CD8-positive, alpha-beta memory T cell (primary cell): ENCODE data around the gene CPSF4L. TPM values are rescaled to one million over a fixed set of nuclear protein-coding genes. Genes with fewer than 3 reads are reported as not detected.
"Not testable (repeated sequence)": the region's sequence is repeated elsewhere in the genome, so short reads cannot be mapped to it uniquely, and the experiment has no call there.

Experiments used
- CTCF ChIA-PET: fragments of 350-600 bp; sonication (Branson Sonifier 250); formaldehyde crosslinking; loops from one replicate; lab custom pipeline; 2021; ENCODE audit warnings: antibody characterized with exemption; lab: Charles Lee
- POLR2A ChIA-PET: fragments of 350-600 bp; sonication (Branson Sonifier 250); formaldehyde crosslinking; loops from one replicate; lab custom pipeline; 2021; ENCODE audit warnings: antibody characterized with exemption; lab: Charles Lee
- DNase-seq, 5 donors: peaks; one replicate each; pipeline versions ENCODE4 v3.0.0 to v3.0.0-alpha.2; 2020 to 2022; ENCODE audit warnings: mixed read lengths in 1 of 5
- H3K27ac ChIP-seq: one replicate; pipeline ENCODE4 v1.7.0; 2013; ENCODE audit warnings: low read depth, mild to moderate bottlenecking, low read length, moderate library complexity
- H3K27me3 ChIP-seq: 2 replicates; pipeline ENCODE4 v1.7.0; 2013; ENCODE audit warnings: low read length, mild to moderate bottlenecking; ENCODE audit not compliant: insufficient read depth, poor library complexity, severe bottlenecking
- H3K36me3 ChIP-seq: 2 replicates; pipeline ENCODE4 v1.7.0; 2013; ENCODE audit warnings: mild to moderate bottlenecking, low read length, moderate library complexity; ENCODE audit not compliant: insufficient read depth
- H3K4me1 ChIP-seq: 2 replicates; pipeline ENCODE4 v1.7.0; 2013; ENCODE audit warnings: mild to moderate bottlenecking, low read length, moderate library complexity; ENCODE audit not compliant: insufficient read depth
- H3K4me3 ChIP-seq: 2 replicates; pipeline ENCODE4 v1.7.0; 2013; ENCODE audit warnings: mild to moderate bottlenecking, low read length
- H3K9me3 ChIP-seq: 2 replicates; pipeline ENCODE4 v1.7.0; 2013; ENCODE audit warnings: mild to moderate bottlenecking, low read length
- H3K27ac Mint-ChIP-seq, 8 donors: one replicate each; pipeline ENCODE4 v1.8.0; 2020 to 2021; ENCODE audit warnings: mixed read lengths in 8 of 8, mild to moderate bottlenecking in 6 of 8, inconsistent platforms in 3 of 8, moderate library complexity in 3 of 8
- H3K27me3 Mint-ChIP-seq, 2 donors: one replicate each; pipeline ENCODE4 v1.8.0; 2020 to 2021; ENCODE audit warnings: mixed read lengths in 2 of 2, mild to moderate bottlenecking in 1 of 2, moderate library complexity in 1 of 2
- H3K36me3 Mint-ChIP-seq, 3 donors: one replicate each; pipeline ENCODE4 v1.8.0; 2020 to 2021; ENCODE audit warnings: mixed read lengths in 3 of 3, inconsistent platforms in 1 of 3, mild to moderate bottlenecking in 1 of 3
- H3K4me1 Mint-ChIP-seq, 3 donors: one replicate each; pipeline ENCODE4 v1.8.0; 2020 to 2021; ENCODE audit warnings: mixed read lengths in 3 of 3, inconsistent platforms in 1 of 3, mild to moderate bottlenecking in 1 of 3
- H3K4me3 Mint-ChIP-seq, 7 donors: one replicate each; pipeline ENCODE4 v1.8.0; 2020 to 2021; ENCODE audit warnings: mixed read lengths in 7 of 7, mild to moderate bottlenecking in 6 of 7, moderate library complexity in 4 of 7, inconsistent platforms in 2 of 7
- H3K9me3 Mint-ChIP-seq, 5 donors: one replicate each; pipeline ENCODE4 v1.8.0; 2020 to 2022; ENCODE audit warnings: mixed read lengths in 5 of 5, mild to moderate bottlenecking in 3 of 5, moderate library complexity in 2 of 5, inconsistent platforms in 1 of 5
- polyA plus RNA-seq: library from polyadenylated mRNA; unstranded; fragments of 300-500 nt; fragmentation: Illumina TruSeq; gene quantifications from one replicate; pipeline ENCODE4 v1.2.3, GENCODE V29; 2021
- total RNA-seq, 2 experiments: library from RNA; stranded (reverse); gene quantifications; one replicate each; pipeline ENCODE4 v1.2.3, GENCODE V29; 2021

CPSF4L gene, protein sequence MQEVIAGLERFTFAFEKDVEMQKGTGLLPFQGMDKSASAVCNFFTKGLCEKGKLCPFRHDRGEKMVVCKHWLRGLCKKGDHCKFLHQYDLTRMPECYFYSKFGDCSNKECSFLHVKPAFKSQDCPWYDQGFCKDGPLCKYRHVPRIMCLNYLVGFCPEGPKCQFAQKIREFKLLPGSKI
- total RNA-seq = not detected
- not detected for polyA plus RNA-seq

GRCh38 chr17:73261617-73261951, at the start of gene CPSF4L:
TSS of gene CPSF4L (minus strand) at chr17:73261880. CDS start at chr17:73261818, 62 bp downstream.
- CTCF ChIA-PET = interaction anchor here (3.9 kb wide), 1 partner anchor 108 kb away, joined by 17 read pairs; no protein-coding TSS in a partner anchor
- Histone ChIP-seq H3K27ac (no peak within 1 kb of the TSS), H3K27me3 (no peaks in the 10 kb centered on the region), H3K4me1 (no peaks in the 10 kb centered on the region), H3K4me3 (no peak within 1 kb of the TSS), H3K9me3 (no peaks in the 10 kb centered on the region), H3K36me3 (no peaks in the 10 kb centered on the region)
- no peaks in the 10 kb centered on the region for H3K9me3 Mint-ChIP-seq
- no peaks in the 10 kb centered on the region for H3K4me1 Mint-ChIP-seq
- DNase-seq = no peak
- POLR2A ChIA-PET = no interaction called here
- H3K27ac Mint-ChIP-seq = no peak within 1 kb of the TSS
- peaks cover 0 to 4% of the 10 kb centered on the region in 2 donors for H3K27me3 Mint-ChIP-seq
- H3K4me3 Mint-ChIP-seq = no peak within 1 kb of the TSS
- H3K36me3 Mint-ChIP-seq = no peaks in the 10 kb centered on the region

GRCh38 chr17:73311428-73311780, 49.7 kb upstream of the CPSF4L start:
- no peaks in the 10 kb centered on the region for H3K27me3 Mint-ChIP-seq
- Histone ChIP-seq H3K27ac (peak overlapping the region; percentile 78), H3K4me1 (peaks cover 9% of the 10 kb centered on the region), H3K9me3 (no peaks in the 10 kb centered on the region), H3K27me3 (no peaks in the 10 kb centered on the region), H3K36me3 (no peaks in the 10 kb centered on the region), H3K4me3 (peak overlapping the region; percentile 74)
- POLR2A ChIA-PET = interaction anchor here (0.8 kb wide), 1 partner anchor 79 kb away, joined by 3 read pairs; a partner anchor contains a TSS
- H3K9me3 Mint-ChIP-seq = no peaks in the 10 kb centered on the region
- DNase-seq = peak in 1 of 5 donors; percentile 10
- no peaks in the 10 kb centered on the region for H3K36me3 Mint-ChIP-seq
- H3K27ac Mint-ChIP-seq = peak overlapping the region in 5 of 8 donors; percentile 42 to 83 (median 71)
- peak overlapping the region; percentile 86 to 95 (median 88) for H3K4me3 Mint-ChIP-seq
- CTCF ChIA-PET = interaction anchor here (1.2 to 2.6 kb wide), 4 partner anchors 10 to 79 kb away, joined by 3 to 9 read pairs (median 6); a partner anchor contains a TSS
- peaks cover 8 to 18% (median 15%) of the 10 kb centered on the region in 3 donors for H3K4me1 Mint-ChIP-seq

- POLR2A ChIA-PET = no interaction called here
- H3K27me3 ChIP-seq = no peaks in the 10 kb centered on the region
- no peaks in the 10 kb centered on the region for H3K36me3 Mint-ChIP-seq
Measured at GRCh38 chr17:73309727-73310596, 48.3 kb upstream of the CPSF4L start.

DNA sequence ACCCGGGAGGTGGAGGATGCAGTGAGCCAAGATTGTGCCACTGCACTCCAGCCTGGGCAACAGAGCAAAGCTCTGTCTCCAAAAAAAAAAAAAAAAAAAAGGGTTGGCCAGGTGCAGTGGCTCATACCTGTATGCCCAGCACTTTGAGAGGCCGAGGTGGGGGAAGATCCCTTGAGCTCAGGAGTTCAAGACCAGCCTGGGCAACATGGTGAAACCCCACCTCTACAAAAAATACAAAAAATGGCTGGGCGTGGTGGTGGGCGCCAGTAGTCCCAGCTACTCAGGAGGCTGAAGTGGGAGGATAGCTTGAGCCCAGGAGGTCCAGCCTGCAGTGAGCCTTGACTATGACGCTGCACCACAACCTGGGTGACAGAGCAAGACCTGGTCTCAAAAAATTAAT, 47.3 kb upstream of the CPSF4L start:
- H3K9me3 Mint-ChIP-seq, H3K4me3 ChIP-seq, H3K36me3 Mint-ChIP-seq, H3K9me3 ChIP-seq, H3K27me3 ChIP-seq, H3K4me1 ChIP-seq, H3K27me3 Mint-ChIP-seq, H3K36me3 ChIP-seq, DNase-seq, H3K27ac Mint-ChIP-seq, POLR2A ChIA-PET: not testable (repeated sequence)
- CTCF ChIA-PET = interaction anchor here (1.1 kb wide), 1 partner anchor 584 kb away, joined by 3 read pairs; no protein-coding TSS in a partner anchor
- peak overlapping the region in 1 of 7 donors; percentile 93 for H3K4me3 Mint-ChIP-seq
- H3K4me1 Mint-ChIP-seq = peaks cover 8 to 18% (median 15%) of the 10 kb centered on the region in 3 donors
- peak overlapping the region; percentile 43 for H3K27ac ChIP-seq

More at GRCh38 chr17:73309727-73310596, 48.3 kb upstream of the CPSF4L start:
- peaks cover 8 to 18% (median 15%) of the 10 kb centered on the region in 3 donors for H3K4me1 Mint-ChIP-seq
- Histone ChIP-seq H3K9me3 (no peaks in the 10 kb centered on the region), H3K4me1 (peaks cover 9% of the 10 kb centered on the region), H3K27ac (peak overlapping the region; percentile 78), H3K36me3 (no peaks in the 10 kb centered on the region), H3K4me3 (peak overlapping the region; percentile 74)
- CTCF ChIA-PET = interaction anchor here (1.1 to 2.6 kb wide), 7 partner anchors 10 to 585 kb away, joined by 3 to 9 read pairs (median 4); a partner anchor contains a TSS
- peak overlapping the region; percentile 81 to 93 (median 86) for H3K4me3 Mint-ChIP-seq
- DNase-seq = no peak
- no peaks in the 10 kb centered on the region for H3K27me3 Mint-ChIP-seq
- no peaks in the 10 kb centered on the region for H3K9me3 Mint-ChIP-seq
- H3K27ac Mint-ChIP-seq = peak overlapping the region; percentile 15 to 92 (median 62)

DNA sequence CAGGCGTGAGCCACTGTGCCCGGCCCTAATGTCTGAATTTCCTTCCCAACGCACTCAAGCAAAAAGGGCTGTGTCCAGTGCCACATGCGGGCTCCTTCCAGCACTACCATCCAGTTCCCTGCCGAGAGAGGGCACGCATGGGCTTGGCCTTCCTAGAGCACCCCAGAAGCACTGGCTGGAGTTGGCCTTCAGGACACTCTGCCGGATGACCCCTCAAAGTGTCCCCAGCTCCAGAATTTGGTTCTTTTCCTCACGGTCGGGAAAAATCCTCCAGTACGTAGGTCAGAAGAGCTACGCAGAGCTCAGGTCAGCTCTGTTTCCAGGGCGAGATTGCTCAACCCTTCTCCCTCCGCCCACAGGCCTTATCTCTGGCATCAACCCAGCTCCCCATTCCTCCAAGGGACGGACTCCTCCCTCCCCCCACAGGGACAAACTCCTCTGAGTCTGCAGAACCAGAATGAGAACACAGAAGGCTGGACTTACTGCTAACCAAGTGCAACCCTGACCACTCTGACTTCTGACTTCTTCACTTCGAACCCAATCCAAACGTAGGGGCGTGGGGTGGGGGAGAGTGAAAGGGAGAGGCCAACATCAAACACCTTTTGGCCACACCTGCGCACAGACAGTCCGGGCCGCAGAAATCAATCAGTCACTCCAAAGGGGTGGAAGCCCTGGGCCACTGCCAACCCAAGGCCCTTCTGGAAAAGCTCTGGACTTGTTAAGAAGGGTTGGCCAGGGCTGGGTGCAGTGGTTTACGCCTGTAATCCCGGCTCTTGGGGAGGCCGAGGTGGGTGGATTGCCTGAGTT, 46.5 kb upstream of the CPSF4L start:
- Mint-ChIP-seq H3K27me3 (peaks cover 1 to 10% of the 10 kb centered on the region in 2 donors), H3K27ac (no peak overlapping the region), H3K4me1 (peaks cover 8 to 18% (median 12%) of the 10 kb centered on the region in 3 donors), H3K9me3 (no peaks in the 10 kb centered on the region), H3K36me3 (no peaks in the 10 kb centered on the region), H3K4me3 (peak overlapping the region in 1 of 7 donors; percentile 18)
- H3K4me1 ChIP-seq = peaks cover 9% of the 10 kb centered on the region
- no peaks in the 10 kb centered on the region for H3K9me3 ChIP-seq
- ChIA-PET CTCF (interaction anchor here (1.1 kb wide), 1 partner anchor 583 kb away, joined by 3 read pairs; no protein-coding TSS in a partner anchor), POLR2A (interaction anchor here (0.7 kb wide), 1 partner anchor 58 kb away, joined by 7 read pairs; no protein-coding TSS in a partner anchor)
- no peaks in the 10 kb centered on the region for H3K27me3 ChIP-seq
- H3K36me3 ChIP-seq = no peaks in the 10 kb centered on the region
- DNase-seq = no peak
- H3K4me3 ChIP-seq = no peak overlapping the region
- peak overlapping the region; percentile 43 for H3K27ac ChIP-seq

- ChIA-PET POLR2A (no interaction called here), CTCF (interaction anchor here (1.2 kb wide), 1 partner anchor 13 kb away, joined by 3 read pairs; no protein-coding TSS in a partner anchor)
- Histone ChIP-seq H3K9me3 (no peaks in the 10 kb centered on the region), H3K36me3 (no peaks in the 10 kb centered on the region), H3K4me3 (no peak overlapping the region), H3K4me1 (peaks cover 9% of the 10 kb centered on the region), H3K27ac (no peak overlapping the region), H3K27me3 (no peaks in the 10 kb centered on the region)
- no peak overlapping the region for H3K27ac Mint-ChIP-seq
- no peak for DNase-seq
- no peak overlapping the region for H3K4me3 Mint-ChIP-seq
- H3K27me3 Mint-ChIP-seq = peaks cover 1 to 10% of the 10 kb centered on the region in 2 donors
- H3K9me3 Mint-ChIP-seq = no peaks in the 10 kb centered on the region
- peaks cover 8 to 13% (median 11%) of the 10 kb centered on the region in 3 donors for H3K4me1 Mint-ChIP-seq
- H3K36me3 Mint-ChIP-seq = no peaks in the 10 kb centered on the region
Measured at GRCh38 chr17:73307130-73307529, 45.5 kb upstream of the CPSF4L start.
